ENCODE data around the gene CRIM1. TPM values are rescaled to one million over a fixed set of nuclear protein-coding genes. Genes with fewer than 3 reads are reported as not detected.

Gene CRIM1
- polyA plus RNA-seq, 1 donor = 15.7 TPM

DNA sequence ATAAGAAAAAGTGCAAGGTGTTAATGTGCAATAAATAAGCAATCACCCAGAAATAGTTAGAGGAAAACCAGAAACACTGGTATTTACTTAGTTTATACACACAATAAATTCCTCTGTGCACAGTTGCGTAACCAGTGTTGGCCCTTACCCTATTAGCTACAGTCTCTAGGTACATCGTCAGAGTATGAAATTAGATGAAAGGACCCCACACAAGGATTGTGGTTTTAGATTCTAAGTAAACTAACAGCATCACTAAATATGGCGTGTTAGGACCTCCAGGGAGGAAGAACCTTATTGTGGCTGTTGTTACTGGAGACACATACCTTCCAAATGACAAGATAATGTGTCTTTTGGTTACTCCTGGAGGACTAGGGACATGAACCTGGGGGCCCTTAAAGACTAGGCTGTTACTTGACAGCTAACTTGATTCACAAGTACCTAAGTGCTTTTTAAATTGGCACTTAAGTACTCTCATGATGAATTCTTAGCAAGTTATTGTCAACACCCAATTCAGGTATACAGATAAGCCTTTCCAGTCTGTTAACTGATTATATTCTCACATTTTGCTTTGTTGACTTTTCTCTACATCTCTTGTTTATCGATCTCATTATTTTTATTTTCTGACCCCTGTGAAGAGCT, 127.1 kb downstream of the CRIM1 start:
- DNase-seq (ENCODE audit: low read depth) = no peak

DNA sequence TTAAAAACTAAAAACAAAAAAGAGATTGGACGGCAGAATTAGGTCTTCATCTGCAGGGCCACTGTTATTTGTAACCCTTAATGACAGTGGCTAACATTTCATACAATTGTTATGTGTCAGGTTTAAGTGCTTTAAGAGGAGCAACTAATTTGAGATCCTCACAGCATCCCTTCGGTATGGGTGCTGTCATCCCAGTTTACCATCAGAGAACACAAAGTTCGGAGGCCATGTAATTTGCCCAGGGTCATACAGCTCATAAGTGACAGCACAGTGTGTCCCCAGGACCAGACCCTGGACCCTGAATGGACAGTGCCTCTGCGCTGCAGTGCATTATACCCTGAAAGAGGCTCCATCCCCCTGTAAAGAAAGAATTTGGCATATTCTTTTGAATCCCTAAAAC, 127.7 kb downstream of the CRIM1 start:
- no peak for DNase-seq (ENCODE audit: low read depth)

DNA sequence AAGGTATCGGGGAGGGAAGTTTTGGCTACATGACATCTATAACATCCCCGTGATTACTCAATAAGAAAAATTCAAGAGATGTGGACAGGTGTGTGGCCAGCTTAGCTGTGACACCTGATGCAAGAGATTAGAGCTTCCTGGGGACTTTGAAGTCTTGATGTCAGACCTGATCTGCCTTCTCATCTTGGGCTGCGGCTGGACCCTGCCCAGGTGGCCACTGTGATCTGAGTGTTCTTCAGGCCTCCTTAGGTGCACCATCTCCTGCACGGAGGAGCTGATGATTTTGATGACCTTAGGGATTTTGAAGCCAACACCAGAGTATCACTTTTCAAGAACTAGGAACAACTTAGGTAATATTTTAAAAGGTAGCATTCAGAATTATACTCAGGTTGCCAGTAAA, 128.9 kb downstream of the CRIM1 start:
- no peak for DNase-seq (ENCODE audit: low read depth)

DNA sequence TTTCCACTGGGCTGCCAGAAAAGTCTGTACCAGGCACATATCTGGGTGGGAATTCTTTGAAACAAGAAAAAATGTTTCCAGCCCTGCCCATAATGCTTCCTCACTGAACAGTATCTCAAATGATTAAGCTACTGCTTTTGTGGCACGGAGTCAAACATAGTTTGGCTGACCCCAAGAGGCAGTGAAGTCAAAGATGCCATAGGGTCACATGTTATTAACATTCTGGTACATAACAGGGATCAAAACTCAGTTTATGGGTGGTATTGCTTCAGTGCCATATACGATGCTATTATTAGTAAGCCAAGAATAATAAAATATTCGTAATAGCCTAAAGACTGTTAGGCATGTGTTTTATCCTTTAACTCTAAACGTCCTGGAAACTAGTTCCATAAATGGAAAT, 129.9 kb downstream of the CRIM1 start:
- no peak for DNase-seq (ENCODE audit: low read depth)

DNA sequence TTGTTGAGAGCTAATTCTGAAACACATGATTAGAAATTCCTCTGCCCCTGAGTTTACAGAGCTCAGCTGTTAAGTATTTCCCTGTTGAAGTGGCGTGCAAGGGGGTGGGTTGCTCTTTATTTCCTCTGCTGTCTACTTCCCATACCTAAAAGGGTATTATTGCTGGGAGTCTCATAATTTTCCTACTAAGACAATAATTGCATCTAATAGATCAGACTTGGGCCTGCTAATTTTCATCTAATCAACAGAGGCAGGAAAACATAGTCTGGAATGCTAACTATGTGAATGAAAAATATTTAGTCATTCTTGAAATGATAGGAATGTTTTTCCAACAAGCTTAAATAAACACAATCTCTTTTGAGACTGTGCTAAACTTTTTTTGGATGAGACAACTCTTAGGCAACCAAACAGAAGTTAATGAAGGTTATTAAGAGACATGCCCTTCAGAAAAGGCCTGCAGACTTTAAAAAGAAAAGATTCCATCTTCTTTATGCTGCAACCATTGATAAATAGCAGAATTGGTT, 131.0 kb downstream of the CRIM1 start:
- no peak for DNase-seq (ENCODE audit: low read depth)

DNA sequence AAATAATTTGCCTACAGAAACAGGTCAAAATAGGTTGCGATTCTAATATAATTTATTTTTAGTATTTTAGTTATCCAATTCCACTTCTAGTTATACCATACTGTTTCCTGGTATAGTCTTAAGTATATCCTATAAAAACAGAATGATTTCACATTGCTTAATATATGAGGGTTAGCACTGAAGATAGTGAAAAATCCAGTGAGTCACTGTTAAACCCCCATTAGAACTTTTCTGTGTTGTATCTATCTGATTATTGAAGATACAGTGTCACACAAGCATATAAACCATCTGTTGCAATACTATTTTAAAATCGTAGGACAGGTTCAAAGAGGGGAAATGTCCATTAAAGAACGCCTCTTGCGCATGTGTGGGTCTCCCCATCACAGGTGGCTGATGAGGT, 132.4 kb downstream of the CRIM1 start:
- DNase-seq (ENCODE audit: low read depth) = no peak

DNA sequence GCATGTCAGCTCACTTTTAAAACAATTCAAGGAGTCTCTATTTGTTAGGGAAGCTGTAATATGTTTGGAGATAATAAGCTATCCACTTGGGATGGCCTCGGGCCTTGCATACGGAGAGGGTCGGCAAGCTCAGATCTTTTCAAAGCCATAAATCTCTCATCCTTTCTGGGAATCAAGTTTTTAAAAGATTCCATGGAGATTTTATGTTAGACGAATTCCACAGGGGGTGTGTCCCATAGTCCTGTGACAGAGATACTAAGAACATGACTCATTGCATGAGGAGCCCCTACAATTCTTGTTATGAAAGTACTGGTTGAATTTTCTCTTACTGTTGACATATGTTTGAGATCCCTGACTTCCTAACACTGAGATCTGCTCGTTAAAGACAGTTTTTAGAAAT, 133.7 kb downstream of the CRIM1 start:
- no peak for DNase-seq (ENCODE audit: low read depth)

DNA sequence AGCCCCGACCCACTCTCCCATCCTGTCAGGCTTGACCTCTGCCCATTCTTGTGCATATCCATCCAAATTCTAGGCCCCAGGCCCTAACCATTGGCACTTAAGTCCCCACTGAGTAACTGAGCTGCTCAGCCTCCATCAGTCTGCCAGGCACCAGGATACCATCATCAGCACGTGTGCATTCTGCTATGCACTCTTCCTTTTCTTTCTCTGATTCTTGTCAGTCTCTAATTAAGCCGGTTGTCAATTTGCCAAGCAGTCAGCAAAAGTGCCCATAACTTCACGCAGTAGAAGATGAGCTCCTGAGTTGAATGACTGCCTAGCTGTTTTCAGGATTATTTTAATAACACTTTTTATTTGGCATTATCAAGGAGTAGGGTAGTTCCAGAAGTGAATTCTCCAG, 135.2 kb downstream of the CRIM1 start:
- DNase-seq (ENCODE audit: low read depth) = no peak

DNA sequence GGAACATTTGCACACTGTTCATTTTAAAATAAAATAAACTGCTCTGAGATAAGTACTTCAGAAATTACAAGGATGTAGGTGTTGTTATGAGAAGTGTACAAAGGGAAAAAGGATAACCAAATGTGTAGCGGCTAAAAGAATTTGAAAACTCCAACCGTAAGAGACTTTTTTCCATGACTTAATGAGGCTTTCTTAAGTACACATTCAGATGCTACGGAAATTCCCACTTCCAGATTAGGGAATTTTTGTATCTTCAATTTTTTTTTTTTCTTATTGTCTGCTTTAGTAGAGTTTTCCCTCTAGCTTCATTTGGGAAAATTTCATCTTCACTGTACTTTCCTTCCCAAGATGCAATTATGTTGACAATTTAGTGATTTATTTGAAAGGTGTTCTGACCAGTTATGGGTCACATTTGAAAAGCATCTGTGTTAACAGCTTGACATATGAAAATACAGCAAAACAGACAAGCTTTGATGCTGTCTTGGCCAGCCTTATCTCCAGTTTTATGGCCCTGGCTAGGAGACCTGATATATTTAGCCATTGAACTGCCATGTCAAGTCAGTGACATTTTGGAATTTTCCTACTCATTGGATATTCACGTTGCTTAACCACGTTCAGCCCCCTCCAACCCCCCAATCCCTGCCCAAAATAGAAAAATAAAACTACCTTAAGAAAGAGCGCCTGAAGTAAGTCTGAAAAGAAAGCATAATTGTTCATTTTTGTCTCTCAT, 136.8 kb downstream of the CRIM1 start:
- no peak for DNase-seq (ENCODE audit: low read depth)

DNA sequence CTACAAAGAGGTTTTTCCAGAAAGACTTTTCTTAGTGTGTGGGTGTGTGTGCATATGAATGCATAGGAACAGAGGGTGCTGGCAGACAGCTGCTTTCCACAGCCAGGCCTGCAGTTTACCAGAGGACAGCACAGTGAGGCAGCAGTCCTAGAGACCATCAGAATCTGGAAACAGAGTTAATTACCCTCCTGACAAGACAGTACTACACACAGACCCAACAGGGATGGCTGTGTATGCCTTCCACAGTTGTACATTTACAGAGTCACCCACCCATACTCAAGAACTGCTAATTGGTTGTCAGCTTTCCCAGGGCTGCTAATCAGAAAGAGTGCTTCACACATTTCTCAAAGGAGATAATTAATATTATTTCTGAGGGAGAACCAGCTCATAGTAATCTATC, 137.7 kb downstream of the CRIM1 start:
- no peak for DNase-seq (ENCODE audit: low read depth)

DNA sequence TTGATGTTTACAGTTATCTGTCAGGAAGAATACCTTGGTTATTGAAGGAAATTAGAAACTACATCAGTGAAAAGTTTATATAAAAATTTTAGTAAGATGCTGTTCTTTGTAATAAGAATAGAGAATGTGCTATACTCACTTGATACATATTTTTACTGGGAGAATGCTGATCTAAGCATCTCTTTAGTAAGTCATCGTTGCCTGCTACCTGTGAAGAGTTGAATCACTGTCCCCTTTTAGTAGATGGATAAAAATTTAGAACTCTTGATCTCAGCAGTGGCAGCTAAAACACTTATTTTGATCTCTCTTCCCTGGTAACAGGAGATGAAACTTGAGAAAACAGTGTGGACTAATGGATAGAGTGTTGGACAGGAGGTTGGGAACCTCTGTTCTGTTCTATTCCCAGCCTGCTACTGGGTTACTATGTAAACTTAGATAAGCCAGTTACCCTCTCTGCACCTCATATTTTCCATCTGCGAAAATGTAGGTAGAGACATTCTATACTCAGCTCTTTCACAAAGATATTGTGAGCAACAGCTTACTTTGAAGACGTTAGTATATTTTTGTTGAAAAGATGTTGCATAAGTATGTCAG, 142.1 kb downstream of the CRIM1 start:
- no peak for DNase-seq (ENCODE audit: low read depth)

DNA sequence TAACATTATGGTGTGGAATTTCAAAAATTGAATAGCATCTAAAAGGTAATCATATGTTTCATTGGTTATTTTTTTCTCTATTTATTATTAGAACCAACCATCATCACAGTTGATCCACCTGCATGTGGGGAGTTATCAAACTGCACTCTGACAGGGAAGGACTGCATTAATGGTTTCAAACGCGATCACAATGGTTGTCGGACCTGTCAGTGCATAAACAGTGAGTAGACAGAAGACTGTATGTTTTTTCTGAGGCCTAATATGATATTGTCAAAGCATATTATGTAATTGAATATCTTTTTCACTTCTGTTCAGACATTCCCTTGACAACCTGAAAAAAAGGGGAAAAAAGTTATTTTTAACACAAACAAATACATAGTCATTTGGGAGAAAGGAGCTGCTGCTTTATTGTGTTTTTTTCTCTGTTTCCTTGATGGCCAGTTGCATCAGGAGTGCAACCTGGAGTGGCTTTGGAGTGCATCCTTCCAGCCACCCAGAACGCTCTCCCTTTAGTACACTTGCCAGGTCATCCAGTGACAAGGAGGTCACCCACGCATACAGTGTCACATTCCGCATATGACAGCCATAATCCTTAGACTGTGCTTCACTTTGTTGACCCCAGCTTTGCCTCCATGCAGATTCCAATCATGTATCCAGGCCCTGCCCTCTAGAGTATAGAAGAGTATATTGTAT, 143.7 kb downstream of the CRIM1 start:
- DNase-seq (ENCODE audit: low read depth) = no peak

DNA sequence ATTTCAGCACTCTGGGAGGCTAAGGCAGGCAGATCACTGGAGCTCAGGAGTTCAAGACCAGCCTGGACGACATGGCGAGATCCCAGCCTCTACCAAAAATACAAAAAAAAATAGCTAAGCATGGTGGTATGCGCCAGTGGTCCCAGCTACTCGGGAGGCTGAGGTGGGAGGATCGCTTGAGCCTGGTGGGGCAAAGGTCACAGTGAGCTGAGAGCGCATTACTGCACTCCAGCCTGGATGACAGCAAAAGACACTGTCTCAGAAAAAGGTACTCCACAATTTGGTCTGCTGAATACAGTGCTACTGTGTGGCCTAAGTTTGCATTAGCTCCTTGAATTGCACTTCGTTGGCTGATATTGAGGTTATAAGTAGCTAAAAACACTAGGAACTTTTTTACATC, 144.5 kb downstream of the CRIM1 start:
- no peak for DNase-seq (ENCODE audit: low read depth)

DNA sequence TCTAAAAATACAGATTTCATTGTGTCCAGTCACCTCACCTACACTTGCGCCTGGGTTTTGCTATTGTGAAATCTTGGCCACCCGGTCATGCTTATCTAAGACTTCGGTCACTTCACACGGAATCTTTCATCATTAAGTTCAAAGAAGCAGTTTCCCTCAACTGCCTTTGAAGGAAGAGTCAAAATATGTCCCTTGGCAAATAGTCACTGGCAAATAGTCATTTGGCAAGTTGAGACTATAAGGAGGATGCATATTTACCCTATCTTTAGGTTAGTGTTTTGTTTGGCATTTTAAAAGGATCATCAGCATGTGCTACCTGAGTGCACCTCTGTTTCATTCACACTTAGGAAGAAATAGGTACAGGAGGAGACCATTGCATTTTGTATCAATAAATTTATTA, 146.5 kb downstream of the CRIM1 start:
- DNase-seq (ENCODE audit: low read depth) = no peak

DNA sequence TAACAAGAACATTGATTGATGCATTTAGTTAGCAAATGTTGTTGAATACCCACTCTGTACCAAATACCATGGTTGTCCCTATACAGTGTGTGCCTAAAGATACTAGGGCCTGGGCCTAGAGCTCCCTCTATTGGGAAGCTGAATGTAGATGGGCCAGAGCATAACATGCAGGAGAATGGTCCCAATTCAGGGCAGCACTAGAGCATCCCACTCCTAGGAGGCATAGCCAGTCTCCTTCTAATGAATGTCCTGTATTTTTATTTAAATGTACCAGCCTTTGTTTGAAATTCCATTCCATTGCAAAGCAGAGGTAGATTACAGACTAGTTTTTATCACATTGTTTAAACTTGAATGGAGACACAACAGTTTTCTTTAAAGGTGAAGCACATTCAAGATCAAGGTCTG, 151.8 kb downstream of the CRIM1 start:
- DNase-seq (ENCODE audit: low read depth) = no peak

DNA sequence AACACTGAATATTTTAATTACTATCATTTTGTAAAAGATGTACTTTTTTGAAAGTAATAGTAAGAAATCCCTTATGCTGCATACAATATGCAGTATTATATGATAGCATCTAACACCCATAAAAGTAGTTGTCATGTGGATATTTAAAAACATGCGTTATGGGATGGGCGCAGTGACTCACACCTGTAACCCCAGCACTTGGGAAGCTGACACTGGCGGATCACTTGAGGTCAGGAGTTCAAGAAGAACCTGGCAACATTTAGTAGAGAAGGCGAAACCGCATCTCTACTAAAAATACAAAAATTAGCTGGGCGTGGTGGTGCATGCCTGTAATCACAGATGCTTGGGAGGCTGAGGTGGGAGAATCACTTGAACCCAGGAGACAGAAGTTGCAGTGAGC, 153.5 kb downstream of the CRIM1 start:
- DNase-seq (ENCODE audit: low read depth) = no peak

DNA sequence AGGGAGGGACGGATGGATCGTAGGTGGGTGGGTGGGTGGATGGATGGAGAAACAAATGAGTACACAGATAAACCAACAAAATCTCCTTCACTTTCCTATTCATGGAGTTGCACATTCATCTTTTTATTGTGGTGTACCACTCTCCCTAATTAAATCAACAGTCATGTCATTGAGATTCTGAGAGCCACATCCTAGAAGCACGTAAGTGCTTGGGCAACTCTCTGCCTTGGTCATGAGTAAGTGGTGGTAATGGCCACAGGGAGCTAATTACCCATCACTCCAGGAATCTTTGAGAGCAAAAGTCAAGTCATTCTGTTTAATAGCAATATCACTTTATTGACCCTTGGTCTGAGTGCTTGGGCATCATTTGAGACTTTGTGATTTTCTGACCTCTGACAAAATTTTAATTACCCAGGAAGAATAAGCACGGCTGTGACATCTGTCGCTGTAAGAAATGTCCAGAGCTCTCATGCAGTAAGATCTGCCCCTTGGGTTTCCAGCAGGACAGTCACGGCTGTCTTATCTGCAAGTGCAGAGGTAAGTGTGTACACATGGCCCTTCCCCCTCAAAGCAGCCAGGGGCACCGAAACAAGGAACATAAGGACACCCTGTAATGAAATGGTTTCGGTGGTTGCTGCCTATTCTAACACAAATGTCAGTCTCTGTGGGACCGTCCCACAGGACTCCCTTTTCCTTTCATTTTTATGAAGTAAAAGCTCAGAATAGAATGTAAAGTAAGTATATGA, 156.5 kb downstream of the CRIM1 start:
- DNase-seq (ENCODE audit: low read depth) = no peak

DNA sequence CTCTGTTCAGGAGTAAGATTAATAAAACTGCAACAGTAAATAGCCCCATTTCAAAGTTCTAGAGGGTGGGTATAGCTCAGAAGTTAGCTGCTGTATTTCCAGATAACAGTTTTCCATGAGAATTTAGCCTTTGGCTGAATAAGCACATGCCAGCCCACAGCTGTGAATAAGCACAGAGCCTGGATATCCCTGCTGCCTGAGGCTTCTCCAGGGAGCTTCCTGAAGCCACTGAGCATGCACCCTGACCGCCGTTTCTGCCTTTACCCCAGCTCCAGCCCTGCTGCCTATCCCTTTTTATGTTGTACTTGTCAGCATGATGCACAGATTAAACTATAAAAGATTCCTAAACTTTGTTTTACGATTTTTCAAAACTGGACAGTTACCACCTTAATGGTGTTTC, 157.1 kb downstream of the CRIM1 start:
- no peak for DNase-seq (ENCODE audit: low read depth)

DNA sequence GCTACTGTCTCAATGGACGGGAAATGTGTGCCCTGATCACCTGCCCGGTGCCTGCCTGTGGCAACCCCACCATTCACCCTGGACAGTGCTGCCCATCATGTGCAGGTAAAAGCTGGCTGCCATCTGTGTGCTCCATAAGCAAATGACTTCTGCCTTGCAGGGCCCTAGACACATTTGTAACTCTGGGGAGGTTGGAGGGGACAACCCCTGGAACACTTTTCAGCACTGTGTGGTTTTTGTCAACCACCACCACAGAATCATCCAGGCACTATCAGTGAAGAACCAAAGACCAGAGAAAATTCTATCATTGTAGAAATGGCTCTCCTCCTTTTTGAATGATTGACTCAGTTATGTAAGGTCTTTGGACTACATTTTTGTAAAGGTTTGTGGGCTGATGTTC, 158.1 kb downstream of the CRIM1 start:
- no peak for DNase-seq (ENCODE audit: low read depth)

DNA sequence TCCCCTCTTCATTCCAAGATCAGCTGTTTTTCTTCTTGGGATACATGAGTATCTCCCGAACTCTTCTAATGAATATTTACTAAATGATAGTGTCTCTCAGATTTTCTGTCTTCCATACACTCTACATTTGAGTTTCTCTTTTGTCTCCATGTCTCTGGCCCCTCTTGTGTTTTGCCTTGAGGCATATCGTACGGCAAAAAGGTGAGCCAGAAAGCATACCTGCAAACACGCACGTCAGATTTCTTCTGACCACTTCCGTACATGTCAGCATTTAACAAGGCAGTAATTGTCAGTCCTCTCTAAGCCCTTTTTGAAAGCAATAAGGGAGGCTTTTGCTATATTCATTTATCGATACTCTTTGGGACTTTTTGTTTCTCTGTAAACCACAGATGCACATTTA, 160.0 kb downstream of the CRIM1 start:
- no peak for DNase-seq (ENCODE audit: low read depth)

DNA sequence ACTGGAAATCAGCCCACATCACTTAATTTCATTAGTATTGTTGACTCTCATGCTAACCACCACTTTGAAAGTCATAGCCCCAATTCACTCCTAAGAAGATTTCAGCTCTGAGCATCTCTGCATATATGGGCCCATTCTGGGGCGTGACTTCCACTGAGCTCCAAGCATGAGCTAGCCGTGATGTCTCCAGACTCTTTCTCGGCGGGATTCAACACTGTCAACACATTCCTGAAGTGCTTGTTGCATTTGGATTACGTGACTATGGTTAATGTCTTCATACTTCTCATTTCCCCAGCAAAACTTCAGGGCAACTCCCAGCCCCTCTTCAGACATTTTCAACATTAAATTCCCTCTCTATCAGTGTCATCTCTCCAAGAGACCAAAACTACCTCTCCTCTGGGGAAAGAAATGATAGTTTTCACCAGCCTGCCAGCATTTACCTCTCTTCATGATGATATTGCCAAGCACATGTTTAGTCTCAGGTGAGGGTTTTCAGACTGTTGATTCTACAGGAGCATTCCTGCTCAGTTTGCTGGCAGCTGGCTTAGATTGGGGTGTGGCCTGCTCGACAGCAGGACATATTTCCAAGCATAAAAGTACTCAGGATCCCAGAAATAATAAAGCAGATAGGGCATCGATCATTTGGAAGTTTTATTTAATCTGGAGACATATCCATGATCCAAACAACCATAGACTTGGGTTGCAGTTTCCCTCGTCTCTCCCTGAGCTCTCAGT, 160.7 kb downstream of the CRIM1 start:
- DNase-seq (ENCODE audit: low read depth) = no peak

Measured in forelimb muscle (tissue), 1 donor.